K562 (cell line): ENCODE data around the gene KLF13. TPM values are rescaled to one million over a fixed set of nuclear protein-coding genes. Genes with fewer than 3 reads are reported as not detected.

Experiments used
- ATAC-seq: fragments of 200-7000 bp; cut with Tn5 transposase; 3 replicates; pipeline ENCODE4 v1.9.1; 2020; ENCODE audit warnings: moderate library complexity
- BruUV-seq: library from RNA; stranded (reverse); fragments of 400-500 nt; replicated peaks from 2 replicates; lab custom pipeline; 2021; lab: Mats Ljungman, UMichigan
- CTCF ChIA-PET: fragments of 300-600 bp; formaldehyde crosslinking; extraction: SDS; loops from one replicate; lab custom pipeline; 2021; ENCODE audit warnings: low intra/inter-chr PET ratio; lab: Yijun Ruan, JAX
- POLR2A ChIA-PET: fragments of 300-600, 350-650 bp; sonication (Branson Sonifier 250); formaldehyde crosslinking; extraction: SDS; loops from one replicate; lab custom pipeline; 2021; ENCODE audit warnings: antibody characterized with exemption, inconsistent platforms; lab: Yijun Ruan, JAX
- DNase-seq, 4 experiments: peaks; one replicate each; pipeline versions ENCODE4 v3.0.0 to v3.0.0-alpha.2; 2011 to 2018; ENCODE audit warnings: low spot score in 3 of 4, mixed read lengths in 3 of 4; ENCODE audit errors: extremely low read depth in 1 of 4
- FAIRE-seq: peaks from 2 replicates; lab custom pipeline; 2011; peaks lifted over from hg19 to GRCh38; lab: Jason Lieb, UNC
- H2AFZ ChIP-seq: 2 replicates; pipeline ENCODE4 v1.6.0; 2011; ENCODE audit warnings: low read depth, low read length, control low read depth, inconsistent platforms
- H3K27ac ChIP-seq: fragments of 200-600 bp; 3 replicates; pipeline ENCODE4 v1.8.0; 2011; ENCODE audit warnings: low read depth, mild to moderate bottlenecking, control low read depth, inconsistent platforms, low read length, moderate library complexity, mixed read lengths; ENCODE audit errors: extremely low read depth
- H3K27me3 ChIP-seq, 2 experiments: fragments of 300-600 bp in 1 of 2; 2 replicates in 1 of 2; 3 replicates in 1 of 2; pipeline versions ENCODE4 v1.6.0 to v1.8.0; 2011; ENCODE audit warnings: inconsistent platforms in 2 of 2, low read length in 2 of 2, mild to moderate bottlenecking in 1 of 2, mixed read lengths in 1 of 2, moderate library complexity in 1 of 2; ENCODE audit not compliant: control insufficient read depth in 2 of 2, insufficient read depth in 2 of 2
- H3K36me3 ChIP-seq: fragments of 300-600 bp; 3 replicates; pipeline ENCODE4 v1.8.0; 2011; ENCODE audit warnings: mild to moderate bottlenecking, low read length, inconsistent platforms; ENCODE audit not compliant: control insufficient read depth, insufficient read depth
- H3K4me1 ChIP-seq, 2 experiments: fragments of 200-600 bp in 1 of 2; replicated peaks in 1 of 2; 2 replicates in 1 of 2; 3 replicates in 1 of 2; pipeline versions ENCODE4 v1.5.1 to v1.8.0; 2011; ENCODE audit warnings: inconsistent platforms in 2 of 2, low read length in 2 of 2, mild to moderate bottlenecking in 1 of 2, mixed read lengths in 1 of 2, moderate library complexity in 1 of 2; ENCODE audit not compliant: control insufficient read depth in 2 of 2, insufficient read depth in 2 of 2
- H3K4me2 ChIP-seq: 2 replicates; pipeline ENCODE4 v1.6.1; 2011; ENCODE audit warnings: low read length, control low read depth, inconsistent platforms, mixed read lengths; ENCODE audit not compliant: insufficient read depth
- H3K4me3 ChIP-seq: fragments of 200-600 bp; sonication (generic), shearing (Covaris generic); 2 replicates; pipeline ENCODE4 v1.5.1; 2016; ENCODE audit warnings: control low read depth, inconsistent platforms
- H3K79me2 ChIP-seq: fragments of 200-600 bp; 3 replicates; pipeline ENCODE4 v1.8.0; 2011; ENCODE audit warnings: low read length, inconsistent platforms; ENCODE audit not compliant: control insufficient read depth, insufficient read depth
- H3K9ac ChIP-seq, 2 experiments: 2 replicates each; pipeline versions ENCODE4 v1.6.0 to v1.6.1; 2011; ENCODE audit warnings: low read depth in 2 of 2, low read length in 2 of 2, control low read depth in 1 of 2, inconsistent platforms in 1 of 2, mild to moderate bottlenecking in 1 of 2, mixed read lengths in 1 of 2; ENCODE audit not compliant: insufficient read depth in 1 of 2
- H3K9me1 ChIP-seq: one replicate; pipeline ENCODE4 v1.6.0; 2011; ENCODE audit warnings: inconsistent platforms, mild to moderate bottlenecking, low read length, moderate library complexity; ENCODE audit not compliant: control insufficient read depth, insufficient read depth
- H3K9me3 ChIP-seq: replicated peaks from 2 replicates; pipeline ENCODE4 v1.5.1; 2011; ENCODE audit warnings: low read depth, low read length, inconsistent platforms; ENCODE audit not compliant: control insufficient read depth, insufficient read depth
- H4K20me1 ChIP-seq: replicated peaks from 2 replicates; pipeline ENCODE4 v1.6.1; 2011; ENCODE audit warnings: low read length, inconsistent platforms, mixed read lengths; ENCODE audit not compliant: control insufficient read depth, insufficient read depth
- ELF1 ChIP-seq: fragments of 200-800 bp; sonication (Bioruptor generic); IDR thresholded peaks from 2 replicates; pipeline ENCODE4 v1.6.1; 2016; ENCODE audit warnings: missing genetic modification characterization, missing compliant biosample characterization
- ZNF224 ChIP-seq: sonication (generic); formaldehyde crosslinking; IDR thresholded peaks from 2 replicates; pipeline ENCODE4 v1.8.0; 2022; ENCODE audit warnings: mild to moderate bottlenecking, missing genetic modification reagents
- WGBS: fragments of 100-300 bp; shearing (Covaris generic); methylation state at CpG from one replicate; pipeline ENCODE4 v1.1.6; 2016; ENCODE audit warnings: low coverage, mixed read lengths; ENCODE audit not compliant: insufficient coverage; ENCODE audit errors: missing lambda C conversion rate; 5-methylcytosine and 5-hydroxymethylcytosine counted together
- in situ Hi-C: fragments of 300-500 bp; cut with MboI; formaldehyde crosslinking; loops from 4 replicates; pipeline ENCODE4 v1.15.0; 2018; ENCODE audit warnings: inconsistent platforms, mixed read lengths
- intact Hi-C: fragments of 100-400 bp; cut with micrococcal nuclease; formaldehyde crosslinking; loops from 2 replicates; pipeline ENCODE4 v1.14.2; 2022
- polyA plus RNA-seq, 8 experiments: library from polyadenylated mRNA; depleted of rRNA in 4 of 8; stranded (reverse) in 5 of 8; unstranded in 3 of 8; fragments of >200 nt; fragmentation: Nextera tagmentation in 2 of 8; fragmentation: Illumina TruSeq in 1 of 8; extraction: Ambion mirVana in 2 of 8; extraction: Trizol in 1 of 8; gene quantifications; 2 replicates each; pipeline versions ENCODE4 v1.2.1 to v1.2.3, GENCODE V29; 2011 to 2014; ENCODE audit warnings: inconsistent platforms in 1 of 8, missing spikeins in 1 of 8
- total RNA-seq, 7 experiments: library from RNA; depleted of rRNA in 6 of 7; stranded (reverse); fragments of >200 nt in 6 of 7; fragmentation: Illumina TruSeq in 2 of 7; extraction: Trizol in 2 of 7; gene quantifications; 2 replicates each; pipeline versions ENCODE4 v1.2.1 to v1.2.3, GENCODE V29; 2011 to 2021; ENCODE audit warnings: low replicate concordance in 1 of 7
- TF ChIP-seq, protein P1 (sequence below): fragments of 250-450 bp; sonication (Bioruptor Pico); IDR thresholded peaks from 2 replicates; pipeline ENCODE4 v1.5.0; 2021; ENCODE audit warnings: mild to moderate bottlenecking, borderline replicate concordance

The KLF13 gene
- total and polyA plus RNA-seq, 9 of the 15 experiments (the other 6 are each of a cell fraction or from before 2014, with no cell fraction given), result 1.8 to 10.5 (median 4.8) TPM

DNA sequence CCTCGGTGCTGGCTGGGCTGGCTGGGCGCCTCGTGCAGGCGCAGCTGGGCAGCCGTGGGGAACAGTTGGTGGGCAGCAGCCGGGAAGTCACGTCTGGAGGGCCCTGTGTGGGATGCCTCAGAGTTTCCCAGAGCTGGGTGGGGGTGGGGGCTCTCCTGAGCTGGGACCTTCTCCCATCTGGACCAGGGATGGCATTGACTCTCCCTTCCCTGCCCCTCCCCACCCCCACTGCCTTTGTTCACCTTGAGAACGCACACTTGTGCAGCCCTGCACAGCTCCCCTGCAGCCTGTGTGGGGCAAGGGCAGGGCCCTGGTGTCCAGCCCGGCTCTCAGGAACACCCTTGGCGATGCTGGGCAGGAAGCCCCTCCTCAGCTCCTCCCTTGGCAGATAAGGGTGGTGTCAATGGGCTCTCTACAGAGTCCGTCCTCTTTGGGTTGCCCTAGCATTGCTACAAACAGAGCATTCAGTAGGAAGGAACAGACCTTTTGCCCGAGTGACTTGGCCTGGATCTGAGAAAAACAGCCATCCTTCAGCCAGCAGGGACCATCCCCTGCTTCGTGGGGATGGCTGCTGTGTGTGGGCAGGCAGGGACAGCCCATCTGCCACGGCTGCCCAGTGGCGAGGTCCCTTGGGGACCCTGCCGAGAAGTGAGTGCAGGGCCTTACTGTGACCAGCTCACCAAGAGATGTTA lies 25.5 kb upstream of the KLF13 start (continued):
- TF ChIP-seq, protein P1, sequence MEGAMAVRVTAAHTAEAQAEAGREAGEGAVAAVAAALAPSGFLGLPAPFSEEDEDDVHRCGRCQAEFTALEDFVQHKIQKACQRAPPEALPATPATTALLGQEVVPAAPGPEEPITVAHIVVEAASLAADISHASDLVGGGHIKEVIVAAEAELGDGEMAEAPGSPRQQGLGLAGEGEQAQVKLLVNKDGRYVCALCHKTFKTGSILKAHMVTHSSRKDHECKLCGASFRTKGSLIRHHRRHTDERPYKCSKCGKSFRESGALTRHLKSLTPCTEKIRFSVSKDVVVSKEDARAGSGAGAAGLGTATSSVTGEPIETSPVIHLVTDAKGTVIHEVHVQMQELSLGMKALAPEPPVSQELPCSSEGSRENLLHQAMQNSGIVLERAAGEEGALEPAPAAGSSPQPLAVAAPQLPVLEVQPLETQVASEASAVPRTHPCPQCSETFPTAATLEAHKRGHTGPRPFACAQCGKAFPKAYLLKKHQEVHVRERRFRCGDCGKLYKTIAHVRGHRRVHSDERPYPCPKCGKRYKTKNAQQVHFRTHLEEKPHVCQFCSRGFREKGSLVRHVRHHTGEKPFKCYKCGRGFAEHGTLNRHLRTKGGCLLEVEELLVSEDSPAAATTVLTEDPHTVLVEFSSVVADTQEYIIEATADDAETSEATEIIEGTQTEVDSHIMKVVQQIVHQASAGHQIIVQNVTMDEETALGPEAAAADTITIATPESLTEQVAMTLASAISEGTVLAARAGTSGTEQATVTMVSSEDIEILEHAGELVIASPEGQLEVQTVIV, result no peak
- TF ChIP-seq ZNF224 (CRISPR knock-in tag), result no peak
- TF ChIP-seq, all 486 proteins: peak for 0

DNA sequence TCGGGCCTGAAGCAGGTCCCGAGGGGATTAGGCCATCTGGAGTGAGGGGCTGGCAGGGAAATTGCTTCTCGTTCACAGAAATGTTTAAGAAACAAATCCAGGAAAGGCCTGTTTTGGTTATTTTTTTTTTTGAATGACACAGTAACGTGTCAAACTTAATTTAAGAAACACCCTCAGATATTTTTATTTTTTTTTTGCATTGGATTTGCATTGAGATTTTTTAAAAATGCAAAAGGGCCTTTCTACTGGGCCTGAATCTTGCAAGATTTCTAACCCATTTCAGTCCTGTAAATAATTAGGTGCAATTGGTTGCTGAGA lies 25.0 kb upstream of the KLF13 start:
- Histone ChIP-seq H2AFZ (no peak overlapping the region), H3K79me2 (no peaks in the 10 kb centered on the region), H4K20me1 (peaks cover 5% of the 10 kb centered on the region; the same call in 1 of the 2 replicates), H3K4me1 (peaks cover 11 to 45% of the 10 kb centered on the region in 2 experiments; a peak in 4 of 5 replicates), H3K4me2 (no peak overlapping the region), H3K9me3 (no peaks in the 10 kb centered on the region), H3K36me3 (no peaks in the 10 kb centered on the region), H3K27me3 (peaks cover 12 to 36% of the 10 kb centered on the region in 2 experiments), H3K9me1 (peaks cover 3% of the 10 kb centered on the region), H3K27ac (no peak overlapping the region), H3K4me3 (no peak overlapping the region), H3K9ac (no peak overlapping the region)
- no TSS peak for BruUV-seq
- in situ Hi-C loops (no loop called here), intact Hi-C loops (no loop called here)
- DNase-seq (no peak), FAIRE-seq (no peak), ATAC-seq (no peak)
- no peak for TF ChIP-seq ELF1 (tag)
- ChIA-PET CTCF (no interaction called here), POLR2A (interaction anchor here (0.6 kb wide), 1 partner anchor 16 kb away, joined by 3 read pairs; no protein-coding TSS in a partner anchor)
- 13% methylated on average over 4 of the region's 4 CpGs for WGBS
